ENCODE measurements around the gene CHTF8. TPM values are rescaled to one million over a fixed set of nuclear protein-coding genes. Genes with fewer than 3 reads are reported as not detected.

Gene CHTF8
- total RNA-seq, 1 donor from 2014 or later: 47.4 TPM

DNA sequence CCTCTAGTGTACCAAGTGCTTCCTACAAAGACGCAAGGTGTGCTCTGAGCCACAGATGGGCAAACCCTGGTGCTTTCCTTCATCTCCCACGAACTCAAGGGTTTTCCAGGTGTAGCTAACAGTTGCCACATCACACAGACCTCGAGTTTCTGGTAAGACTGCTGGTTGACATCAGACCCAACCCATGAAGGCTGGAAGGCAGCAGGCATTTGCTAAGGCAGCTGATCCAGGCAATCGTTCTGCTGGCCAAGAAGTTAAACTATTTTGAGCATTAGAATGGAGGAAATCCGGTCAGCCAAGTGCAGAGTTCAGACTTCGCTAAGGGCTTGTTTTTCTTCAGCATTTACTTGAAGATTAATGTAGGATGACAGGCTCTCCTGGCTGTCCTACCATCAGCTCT, 15.5 kb downstream of the CHTF8 start:
- no peak overlapping the region for H3K4me3 ChIP-seq (ENCODE audit: low read depth, low read length)
- DNase-seq (ENCODE audit: low read depth): no peak
- TF ChIP-seq, protein P1, sequence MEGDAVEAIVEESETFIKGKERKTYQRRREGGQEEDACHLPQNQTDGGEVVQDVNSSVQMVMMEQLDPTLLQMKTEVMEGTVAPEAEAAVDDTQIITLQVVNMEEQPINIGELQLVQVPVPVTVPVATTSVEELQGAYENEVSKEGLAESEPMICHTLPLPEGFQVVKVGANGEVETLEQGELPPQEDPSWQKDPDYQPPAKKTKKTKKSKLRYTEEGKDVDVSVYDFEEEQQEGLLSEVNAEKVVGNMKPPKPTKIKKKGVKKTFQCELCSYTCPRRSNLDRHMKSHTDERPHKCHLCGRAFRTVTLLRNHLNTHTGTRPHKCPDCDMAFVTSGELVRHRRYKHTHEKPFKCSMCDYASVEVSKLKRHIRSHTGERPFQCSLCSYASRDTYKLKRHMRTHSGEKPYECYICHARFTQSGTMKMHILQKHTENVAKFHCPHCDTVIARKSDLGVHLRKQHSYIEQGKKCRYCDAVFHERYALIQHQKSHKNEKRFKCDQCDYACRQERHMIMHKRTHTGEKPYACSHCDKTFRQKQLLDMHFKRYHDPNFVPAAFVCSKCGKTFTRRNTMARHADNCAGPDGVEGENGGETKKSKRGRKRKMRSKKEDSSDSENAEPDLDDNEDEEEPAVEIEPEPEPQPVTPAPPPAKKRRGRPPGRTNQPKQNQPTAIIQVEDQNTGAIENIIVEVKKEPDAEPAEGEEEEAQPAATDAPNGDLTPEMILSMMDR (conservative IDR thresholded peaks at IDR 0.05; ENCODE audit: low read depth, low read length): no peak

DNA sequence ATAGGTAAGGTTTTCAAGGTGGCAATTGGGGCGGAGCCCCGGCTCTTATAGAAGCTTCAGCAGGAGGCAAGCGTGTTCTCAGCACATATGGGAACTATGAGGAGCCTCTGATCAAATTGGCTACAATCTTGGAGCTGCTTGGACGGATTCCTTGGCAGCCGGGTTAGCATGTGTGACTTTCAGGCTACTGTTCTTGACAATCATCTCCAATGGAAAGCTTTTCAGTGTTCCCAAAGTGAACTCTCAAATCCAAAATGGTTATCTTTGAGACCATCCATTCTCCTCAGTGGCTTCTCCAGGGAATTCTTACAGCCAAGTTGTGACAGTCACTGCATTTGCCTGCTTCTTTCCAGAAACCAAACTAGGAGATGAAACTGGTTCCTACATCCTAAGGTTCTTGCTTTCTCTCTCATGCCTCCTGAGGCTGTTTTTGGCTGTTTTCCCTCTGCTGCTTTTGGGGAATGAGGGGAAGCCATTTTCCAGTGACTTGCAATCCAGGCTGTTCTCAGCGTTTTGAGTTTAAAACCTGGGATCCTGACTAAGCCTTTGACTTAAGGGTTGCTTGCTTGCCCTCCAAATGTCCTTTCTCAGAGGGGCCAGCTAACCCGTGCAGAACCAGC, 16.0 kb downstream of the CHTF8 start:
- no peak for DNase-seq (ENCODE audit: low read depth)
- TF ChIP-seq, protein P1 (conservative IDR thresholded peaks at IDR 0.05; ENCODE audit: low read depth, low read length): no peak
- H3K4me3 ChIP-seq (ENCODE audit: low read depth, low read length): no peak overlapping the region

DNA sequence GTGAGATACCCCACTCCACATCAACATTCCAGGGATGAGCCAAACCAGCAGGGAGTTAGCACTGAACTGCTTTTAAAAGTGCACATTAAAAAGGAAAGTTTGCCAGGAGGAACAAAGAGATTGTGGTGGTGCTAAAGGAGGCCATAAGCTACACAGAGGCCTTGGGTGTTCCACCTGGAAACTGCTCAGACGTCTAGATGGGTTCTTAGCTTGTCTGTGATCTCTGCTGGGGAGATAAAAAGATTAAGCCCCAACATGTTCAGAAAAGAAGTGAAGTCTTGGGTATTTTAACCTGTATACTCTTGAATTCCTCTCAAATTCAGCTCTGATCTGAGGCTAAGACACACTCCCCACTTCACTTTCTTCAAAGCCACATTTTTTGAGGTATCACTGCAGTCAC, 16.6 kb downstream of the CHTF8 start:
- no peak overlapping the region for H3K4me3 ChIP-seq (ENCODE audit: low read depth, low read length)
- TF ChIP-seq, protein P1 (conservative IDR thresholded peaks at IDR 0.05; ENCODE audit: low read depth, low read length): no peak
- no peak for DNase-seq (ENCODE audit: low read depth)

DNA sequence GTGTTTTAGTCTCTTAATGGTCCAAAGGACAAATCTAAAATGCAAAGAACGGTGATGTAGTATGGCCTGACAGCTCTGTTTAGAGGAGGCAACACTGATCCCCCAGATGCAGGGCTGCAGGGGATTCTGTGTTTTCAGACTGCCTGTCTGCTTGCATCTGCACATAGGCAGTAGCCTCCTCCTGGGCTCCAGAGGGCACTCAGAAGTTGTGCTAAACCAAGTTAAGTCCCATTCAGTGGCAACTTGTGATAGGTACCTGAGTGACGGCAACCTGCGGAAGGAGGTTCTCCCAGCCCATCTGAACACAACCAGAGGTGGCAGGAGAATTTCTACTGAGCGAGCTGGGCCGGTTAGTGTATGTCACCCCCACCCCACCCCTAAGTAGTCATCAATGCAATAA, 17.0 kb downstream of the CHTF8 start:
- H3K4me3 ChIP-seq (ENCODE audit: low read depth, low read length): no peak overlapping the region
- no peak for DNase-seq (ENCODE audit: low read depth)
- TF ChIP-seq, protein P1 (conservative IDR thresholded peaks at IDR 0.05; ENCODE audit: low read depth, low read length): no peak

DNA sequence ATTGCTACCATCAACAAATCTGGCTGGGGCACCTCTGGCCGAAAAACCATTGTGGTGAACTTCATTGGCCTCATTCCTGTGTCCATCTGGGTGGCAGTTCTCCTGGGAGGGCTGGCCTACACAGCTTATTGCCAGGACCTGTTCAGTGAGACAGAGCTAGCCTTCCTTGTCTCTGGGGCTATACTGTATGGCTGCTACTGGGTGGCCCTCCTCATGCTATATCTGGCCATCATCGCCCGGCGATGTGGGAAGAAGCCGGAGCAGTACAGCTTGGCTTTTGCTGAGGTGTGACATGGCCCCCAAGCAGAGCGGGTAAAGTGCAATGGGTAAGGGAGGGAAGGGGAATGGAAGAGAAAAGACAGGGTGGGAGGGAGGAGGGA, 17.4 kb downstream of the CHTF8 start:
- no peak for DNase-seq (ENCODE audit: low read depth)
- H3K4me3 ChIP-seq (ENCODE audit: low read depth, low read length): no peak overlapping the region
- TF ChIP-seq, protein P1 (conservative IDR thresholded peaks at IDR 0.05; ENCODE audit: low read depth, low read length): no peak

DNA sequence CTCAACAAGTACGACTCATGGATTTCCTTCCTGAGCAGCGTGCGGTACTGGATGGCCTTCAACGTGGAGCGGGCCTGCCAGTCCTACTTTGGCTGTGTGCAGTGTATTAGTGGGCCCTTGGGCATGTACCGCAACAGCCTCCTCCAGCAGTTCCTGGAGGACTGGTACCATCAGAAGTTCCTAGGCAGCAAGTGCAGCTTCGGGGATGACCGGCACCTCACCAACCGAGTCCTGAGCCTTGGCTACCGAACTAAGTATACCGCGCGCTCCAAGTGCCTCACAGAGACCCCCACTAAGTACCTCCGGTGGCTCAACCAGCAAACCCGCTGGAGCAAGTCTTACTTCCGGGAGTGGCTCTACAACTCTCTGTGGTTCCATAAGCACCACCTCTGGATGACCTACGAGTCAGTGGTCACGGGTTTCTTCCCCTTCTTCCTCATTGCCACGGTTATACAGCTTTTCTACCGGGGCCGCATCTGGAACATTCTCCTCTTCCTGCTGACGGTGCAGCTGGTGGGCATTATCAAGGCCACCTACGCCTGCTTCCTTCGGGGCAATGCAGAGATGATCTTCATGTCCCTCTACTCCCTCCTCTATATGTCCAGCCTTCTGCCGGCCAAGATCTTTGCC, 17.9 kb downstream of the CHTF8 start:
- no peak for DNase-seq (ENCODE audit: low read depth)
- no peak overlapping the region for H3K4me3 ChIP-seq (ENCODE audit: low read depth, low read length)
- TF ChIP-seq, protein P1 (conservative IDR thresholded peaks at IDR 0.05; ENCODE audit: low read depth, low read length): no peak

DNA sequence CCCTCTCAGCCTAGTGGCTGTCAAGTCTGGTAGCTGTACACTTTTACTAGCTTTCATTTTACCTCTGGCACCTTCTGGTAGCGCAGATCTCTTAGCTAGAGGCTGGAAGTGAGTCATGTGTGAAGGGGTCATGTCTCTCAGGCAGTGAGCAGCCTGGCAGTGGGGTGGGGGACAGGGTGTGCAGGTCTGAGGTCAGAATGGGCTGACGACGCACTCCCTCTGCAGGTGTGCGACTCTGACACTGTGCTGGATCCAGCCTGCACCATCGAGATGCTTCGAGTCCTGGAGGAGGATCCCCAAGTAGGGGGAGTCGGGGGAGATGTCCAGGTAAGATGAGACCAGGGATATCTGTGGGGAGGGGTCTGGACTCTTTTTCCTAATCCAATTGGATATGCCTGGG, 19.2 kb downstream of the CHTF8 start:
- no peak overlapping the region for H3K4me3 ChIP-seq (ENCODE audit: low read depth, low read length)
- no peak for DNase-seq (ENCODE audit: low read depth)
- TF ChIP-seq, protein P1 (conservative IDR thresholded peaks at IDR 0.05; ENCODE audit: low read depth, low read length): no peak

Data from epithelial cell of proximal tubule (primary cell).